IMR-90 (cell line): Measurements from ENCODE around the gene ASXL2. TPM values are rescaled to one million over a fixed set of nuclear protein-coding genes. Genes with fewer than 3 reads are reported as not detected.

Experiments used
- ATAC-seq: fragments of 200-7000 bp; cut with Tn5 transposase; 2 replicates; pipeline ENCODE4 v1.9.1; 2020; ENCODE audit warnings: low read depth, mild to moderate bottlenecking, moderate library complexity
- BruUV-seq: library from RNA; stranded (reverse); fragments of 400-500 nt; replicated peaks from 2 replicates; lab custom pipeline; 2021; lab: Mats Ljungman, UMichigan
- CTCF ChIA-PET: fragments of 300-600 bp; formaldehyde crosslinking; extraction: SDS; loops from one replicate; lab custom pipeline; 2021; ENCODE audit warnings: antibody characterized with exemption; lab: Yijun Ruan, JAX
- POLR2A ChIA-PET: fragments of 300-600 bp; sonication (Branson Sonifier 250); formaldehyde crosslinking; loops from one replicate; lab custom pipeline; 2022; ENCODE audit warnings: antibody characterized with exemption; ENCODE audit not compliant: unreplicated experiment; lab: Charles Lee
- DNase-seq: peaks from one replicate; pipeline ENCODE4 v3.0.0; 2013
- H2AFZ ChIP-seq: replicated peaks from 2 replicates; pipeline ENCODE3; 2013; ENCODE audit warnings: low read length, mild to moderate bottlenecking; ENCODE audit not compliant: poor library complexity
- H2AK5ac ChIP-seq: 2 replicates; pipeline ENCODE4 v1.6.1; 2013; ENCODE audit warnings: low read depth, low read length, inconsistent platforms
- H2AK9ac ChIP-seq: replicated peaks from 2 replicates; pipeline ENCODE3; 2013; ENCODE audit warnings: mild to moderate bottlenecking, low read depth, low read length, moderate library complexity; ENCODE audit not compliant: poor library complexity
- H2BK120ac ChIP-seq: 2 replicates; pipeline ENCODE4 v1.6.1; 2013; ENCODE audit warnings: low read depth, low read length, inconsistent platforms
- H2BK15ac ChIP-seq: 3 replicates; pipeline ENCODE4 v1.6.1; 2013; ENCODE audit warnings: low read depth, low read length, inconsistent platforms
- H2BK20ac ChIP-seq: 2 replicates; pipeline ENCODE4 v1.6.1; 2013; ENCODE audit warnings: low read depth, mild to moderate bottlenecking, inconsistent platforms, low read length, moderate library complexity
- H2BK5ac ChIP-seq: 2 replicates; pipeline ENCODE4 v1.6.1; 2013; ENCODE audit warnings: mild to moderate bottlenecking, low read depth, low read length, inconsistent platforms; ENCODE audit not compliant: poor library complexity, severe bottlenecking
- H3K14ac ChIP-seq: replicated peaks from 2 replicates; pipeline ENCODE4 v1.6.1; 2013; ENCODE audit warnings: low read depth, low read length, inconsistent platforms
- H3K18ac ChIP-seq: 2 replicates; pipeline ENCODE4 v1.6.1; 2013; ENCODE audit warnings: low read depth, low read length, control low read depth
- H3K23ac ChIP-seq: 2 replicates; pipeline ENCODE4 v1.6.1; 2013; ENCODE audit warnings: low read depth, low read length, inconsistent platforms
- H3K27ac ChIP-seq: 2 replicates; pipeline ENCODE4 v1.5.1; 2013; ENCODE audit warnings: mild to moderate bottlenecking, control low read depth, low read length; ENCODE audit not compliant: insufficient read depth
- H3K27me3 ChIP-seq: 2 replicates; pipeline ENCODE4 v1.6.1; 2013; ENCODE audit warnings: low read length; ENCODE audit not compliant: control insufficient read depth, insufficient read depth
- H3K36me3 ChIP-seq: 2 replicates; pipeline ENCODE4 v1.6.1; 2013; ENCODE audit warnings: low read length, mixed read lengths; ENCODE audit not compliant: control insufficient read depth, insufficient read depth
- H3K4ac ChIP-seq: 2 replicates; pipeline ENCODE4 v1.6.1; 2013; ENCODE audit warnings: low read depth, low read length, inconsistent platforms
- H3K4me1 ChIP-seq: 2 replicates; pipeline ENCODE4 v1.6.1; 2013; ENCODE audit warnings: low read length, mixed read lengths; ENCODE audit not compliant: control insufficient read depth, insufficient read depth
- H3K4me2 ChIP-seq: 2 replicates; pipeline ENCODE4 v1.6.1; 2013; ENCODE audit warnings: low read depth, mild to moderate bottlenecking, control low read depth, low read length, moderate library complexity
- H3K4me3 ChIP-seq: 2 replicates; pipeline ENCODE4 v1.5.1; 2013; ENCODE audit warnings: low read depth, mild to moderate bottlenecking, control low read depth, low read length, moderate library complexity; ENCODE audit not compliant: insufficient read depth
- H3K56ac ChIP-seq: 2 replicates; pipeline ENCODE4 v1.6.1; 2013; ENCODE audit warnings: low read length, inconsistent platforms; ENCODE audit not compliant: insufficient read depth; ENCODE audit errors: extremely low read depth
- H3K79me1 ChIP-seq, 2 experiments: 2 replicates each; pipeline ENCODE4 v1.6.1; 2013; ENCODE audit warnings: low read length in 2 of 2, inconsistent platforms in 1 of 2, low read depth in 1 of 2
- H3K9ac ChIP-seq: 2 replicates; pipeline ENCODE4 v1.6.1; 2013; ENCODE audit warnings: low read depth, low read length, control low read depth
- H3K9me1 ChIP-seq: 2 replicates; pipeline ENCODE4 v1.6.1; 2013; ENCODE audit warnings: low read length, inconsistent platforms; ENCODE audit not compliant: insufficient read depth
- H3K9me3 ChIP-seq: 2 replicates; pipeline ENCODE4 v1.6.1; 2013; ENCODE audit warnings: low read length; ENCODE audit not compliant: control insufficient read depth, insufficient read depth
- H4K20me1 ChIP-seq: 2 replicates; pipeline ENCODE4 v1.6.1; 2013; ENCODE audit warnings: low read length, inconsistent platforms; ENCODE audit not compliant: insufficient read depth
- H4K5ac ChIP-seq: 2 replicates; pipeline ENCODE4 v1.6.1; 2013; ENCODE audit warnings: mild to moderate bottlenecking, low read depth, low read length, control low read depth
- H4K8ac ChIP-seq, 2 experiments: 2 replicates each; pipeline ENCODE4 v1.6.1; 2013; ENCODE audit warnings: low read depth in 2 of 2, low read length in 2 of 2, control low read depth in 1 of 2, inconsistent platforms in 1 of 2
- H4K91ac ChIP-seq: 2 replicates; pipeline ENCODE4 v1.6.1; 2013; ENCODE audit warnings: low read depth, low read length, inconsistent platforms; ENCODE audit not compliant: insufficient read depth
- BHLHE40 ChIP-seq: fragments of 150-350 bp; IDR thresholded peaks from 2 replicates; pipeline ENCODE4 v1.6.1; 2016; ENCODE audit warnings: mild to moderate bottlenecking, low read depth, low read length
- CEBPB ChIP-seq: IDR thresholded peaks from 2 replicates; pipeline ENCODE4 v1.6.1; 2012; ENCODE audit warnings: low read depth, low read length, improper control_type of control experiment
- CHD1 ChIP-seq: IDR thresholded peaks from 2 replicates; pipeline ENCODE4 v1.6.1; 2012; ENCODE audit warnings: low read depth, low read length, improper control_type of control experiment
- CTCF ChIP-seq: conservative IDR thresholded peaks from 2 replicates; pipeline ENCODE4 v1.5.1; 2012; ENCODE audit warnings: mild to moderate bottlenecking, low read depth, low read length, improper control_type of control experiment
- FOS ChIP-seq: fragments of 150-350 bp; IDR thresholded peaks from 2 replicates; pipeline ENCODE4 v1.6.1; 2016; ENCODE audit warnings: low read depth, low read length
- MXI1 ChIP-seq: IDR thresholded peaks from 2 replicates; pipeline ENCODE4 v1.6.1; 2012; ENCODE audit warnings: low read depth, mild to moderate bottlenecking, low read length, moderate library complexity, borderline replicate concordance
- NFE2L2 ChIP-seq: fragments of 150-350 bp; IDR thresholded peaks from 2 replicates; pipeline ENCODE4 v1.6.1; 2016; ENCODE audit warnings: low read depth, mild to moderate bottlenecking, low read length
- POLR2A ChIP-seq: IDR thresholded peaks from 2 replicates; pipeline ENCODE4 v1.6.1; 2012; ENCODE audit warnings: mild to moderate bottlenecking, low read depth, low read length
- RAD21 ChIP-seq: IDR thresholded peaks from 2 replicates; pipeline ENCODE4 v1.6.1; 2012; ENCODE audit warnings: low read length, improper control_type of control experiment
- RCOR1 ChIP-seq: IDR thresholded peaks from 2 replicates; pipeline ENCODE4 v1.6.1; 2012; ENCODE audit warnings: mild to moderate bottlenecking, low read length, improper control_type of control experiment; ENCODE audit not compliant: insufficient replicate concordance
- SMC3 ChIP-seq: fragments of 150-350 bp; IDR thresholded peaks from 2 replicates; pipeline ENCODE4 v1.6.1; 2016; ENCODE audit warnings: low read depth, mild to moderate bottlenecking, antibody characterized with exemption, low read length, moderate library complexity
- WGBS, 2 experiments: methylation state at CpG; one replicate each; pipeline versions ENCODE4 v1.1.5 to v1.1.7; 2013; ENCODE audit warnings: missing lambda C conversion rate in 2 of 2; ENCODE audit not compliant: insufficient read length in 1 of 2; ENCODE audit errors: extremely low coverage in 2 of 2; 5-methylcytosine and 5-hydroxymethylcytosine counted together
- dilution Hi-C: fragments of 300-500 bp; cut with HindIII; formaldehyde crosslinking; loops from one replicate; pipeline ENCODE4 v1.14.3; 2018; ENCODE audit warnings: low sequenced_read_pairs; ENCODE audit not compliant: unreplicated experiment
- in situ Hi-C: fragments of 300-500 bp; cut with MboI; formaldehyde crosslinking; loops from 3 replicates; pipeline ENCODE4 v1.14.3; 2019; ENCODE audit warnings: low sequenced_read_pairs, inconsistent platforms, mixed read lengths
- intact Hi-C: fragments of 100-400 bp; cut with micrococcal nuclease; formaldehyde crosslinking; loops from 2 replicates; pipeline ENCODE4 v1.10.0; 2022
- polyA plus RNA-seq, 3 experiments: library from polyadenylated mRNA; depleted of rRNA; stranded (reverse); fragments of >200 nt; gene quantifications; 2 replicates each; pipeline ENCODE4 v1.2.3, GENCODE V29; 2012; ENCODE audit warnings: low replicate concordance in 1 of 3
- total RNA-seq: library from RNA; depleted of rRNA; stranded (reverse); fragments of >200 nt; gene quantifications from 2 replicates; pipeline ENCODE4 v1.2.3, GENCODE V29; 2012
- TF ChIP-seq, protein P1 (sequence below): fragments of 150-350 bp; IDR thresholded peaks from 2 replicates; pipeline ENCODE4 v1.6.1; 2016; ENCODE audit warnings: low read depth, mild to moderate bottlenecking, low read length, moderate library complexity, borderline replicate concordance

ASXL2 gene
- total and polyA plus RNA-seq, 2 of the 4 experiments (the other 2 are of a cell fraction): 5.3 to 8.1 TPM

DNA sequence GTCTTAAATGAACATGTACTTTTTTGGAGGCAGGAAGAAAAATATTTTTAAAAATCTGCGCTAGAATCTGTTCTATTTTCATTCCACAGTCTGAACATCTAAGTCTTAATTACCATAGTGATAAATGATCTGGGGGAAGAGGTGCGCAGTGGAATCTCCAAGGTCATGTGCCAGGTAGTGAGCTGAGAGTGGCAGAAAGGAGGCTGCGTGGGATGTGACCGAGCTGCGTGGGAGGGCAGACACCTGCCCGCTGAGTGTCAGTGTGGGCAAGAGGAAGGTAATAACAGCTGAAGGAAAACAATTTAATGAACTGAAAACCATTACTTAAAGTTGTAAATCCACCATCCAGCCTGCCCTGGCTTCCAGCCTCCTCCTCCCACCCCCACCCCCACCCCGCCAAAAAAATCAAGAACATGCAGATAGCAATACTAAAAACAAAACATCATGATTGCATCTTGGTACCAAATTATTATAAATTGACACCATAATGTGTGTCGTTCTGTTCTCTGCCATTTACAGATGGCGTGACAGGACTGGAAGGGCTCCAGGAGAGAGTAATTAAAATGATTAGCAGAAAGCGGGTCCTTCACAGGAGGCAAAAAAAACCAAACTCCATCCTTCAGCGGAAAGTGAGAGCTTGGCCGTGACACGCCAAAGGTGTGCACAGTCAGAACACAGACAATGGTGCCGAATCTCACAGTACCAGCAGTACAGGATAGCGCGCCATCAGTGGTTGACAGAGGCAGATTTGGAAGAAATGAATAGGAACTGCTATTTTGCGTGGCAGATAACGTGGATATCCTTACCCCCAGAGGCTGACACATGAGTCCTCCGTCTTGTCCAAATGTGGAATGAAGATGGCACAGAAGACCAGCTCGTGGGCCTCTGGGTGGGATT, 193.5 kb downstream of the ASXL2 start:
- ChIA-PET CTCF (interaction anchor here (0.5 to 1.1 kb wide), 2 partner anchors 16 to 54 kb away, joined by 3 to 4 read pairs; no protein-coding TSS in a partner anchor), POLR2A (no interaction called here)
- Histone ChIP-seq H3K9ac (no peak overlapping the region), H2BK120ac (no peak overlapping the region), H3K14ac (no peak overlapping the region), H3K27ac (no peak overlapping the region), H3K18ac (no peak overlapping the region), H3K27me3 (peaks cover 11% of the 10 kb centered on the region), H3K9me3 (no peaks in the 10 kb centered on the region), H3K56ac (no peak overlapping the region), H3K23ac (no peak overlapping the region), H2BK5ac (no peak overlapping the region), H4K5ac (no peak overlapping the region), H3K4me1 (no peaks in the 10 kb centered on the region), H3K9me1 (no peaks in the 10 kb centered on the region), H4K91ac (no peak overlapping the region), H3K4me2 (no peak overlapping the region), H4K20me1 (no peaks in the 10 kb centered on the region), H3K79me1 (no peaks in the 10 kb centered on the region), H3K4ac (no peak overlapping the region), H2AFZ (no peak overlapping the region), H4K8ac (no peak overlapping the region), H2AK9ac (no peak overlapping the region), H2BK20ac (no peak overlapping the region), H3K36me3 (no peaks in the 10 kb centered on the region), H3K4me3 (no peak overlapping the region), H2BK15ac (no peak overlapping the region), H2AK5ac (no peak overlapping the region)
- TF ChIP-seq FOS (no peak), NFE2L2 (no peak), POLR2A (no peak), CHD1 (no peak), RCOR1 (no peak), MXI1 (no peak), SMC3 (no peak), RAD21 (no peak), CTCF (no peak), CEBPB (no peak), BHLHE40 (no peak)
- TF ChIP-seq, protein P1, sequence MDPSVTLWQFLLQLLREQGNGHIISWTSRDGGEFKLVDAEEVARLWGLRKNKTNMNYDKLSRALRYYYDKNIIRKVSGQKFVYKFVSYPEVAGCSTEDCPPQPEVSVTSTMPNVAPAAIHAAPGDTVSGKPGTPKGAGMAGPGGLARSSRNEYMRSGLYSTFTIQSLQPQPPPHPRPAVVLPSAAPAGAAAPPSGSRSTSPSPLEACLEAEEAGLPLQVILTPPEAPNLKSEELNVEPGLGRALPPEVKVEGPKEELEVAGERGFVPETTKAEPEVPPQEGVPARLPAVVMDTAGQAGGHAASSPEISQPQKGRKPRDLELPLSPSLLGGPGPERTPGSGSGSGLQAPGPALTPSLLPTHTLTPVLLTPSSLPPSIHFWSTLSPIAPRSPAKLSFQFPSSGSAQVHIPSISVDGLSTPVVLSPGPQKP: no peak
- no CpG with 5 or more reads among the region's 20 CpGs for WGBS, 2 experiments
- in situ Hi-C loops: no loop called here
- no peak for ATAC-seq
- intact Hi-C loops: no loop called here
- dilution Hi-C loops: no loop called here
- BruUV-seq: no TSS peak
- DNase-seq: no peak
